ENCODE data around the gene EIF4G2.

The EIF4G2 gene

GRCh38 chr11:10749476-10749875 lies 59.2 kb downstream of the EIF4G2 start:
- no peak for TF ChIP-seq CTCF (conservative IDR thresholded peaks at IDR 0.05; ENCODE audit: low read depth, low read length)
- no peak overlapping the region for H3K4me3 ChIP-seq (ENCODE audit: low read depth, low read length)

GRCh38 chr11:10747733-10748132 lies 61.0 kb downstream of the EIF4G2 start:
- TF ChIP-seq CTCF (conservative IDR thresholded peaks at IDR 0.05; ENCODE audit: low read depth, low read length) = no peak
- DNase-seq (ENCODE audit: low read depth) = no peak
- H3K4me3 ChIP-seq (ENCODE audit: low read depth, low read length) = no peak overlapping the region

More at GRCh38 chr11:10749476-10749875, 59.2 kb downstream of the EIF4G2 start:
- DNase-seq (ENCODE audit: low read depth) = no peak
